ENCODE data around the gene HPDL.
"Not testable (repeated sequence)": the region's sequence is repeated elsewhere in the genome, so short reads cannot be mapped to it uniquely, and the experiment has no call there.

HPDL gene

DNA sequence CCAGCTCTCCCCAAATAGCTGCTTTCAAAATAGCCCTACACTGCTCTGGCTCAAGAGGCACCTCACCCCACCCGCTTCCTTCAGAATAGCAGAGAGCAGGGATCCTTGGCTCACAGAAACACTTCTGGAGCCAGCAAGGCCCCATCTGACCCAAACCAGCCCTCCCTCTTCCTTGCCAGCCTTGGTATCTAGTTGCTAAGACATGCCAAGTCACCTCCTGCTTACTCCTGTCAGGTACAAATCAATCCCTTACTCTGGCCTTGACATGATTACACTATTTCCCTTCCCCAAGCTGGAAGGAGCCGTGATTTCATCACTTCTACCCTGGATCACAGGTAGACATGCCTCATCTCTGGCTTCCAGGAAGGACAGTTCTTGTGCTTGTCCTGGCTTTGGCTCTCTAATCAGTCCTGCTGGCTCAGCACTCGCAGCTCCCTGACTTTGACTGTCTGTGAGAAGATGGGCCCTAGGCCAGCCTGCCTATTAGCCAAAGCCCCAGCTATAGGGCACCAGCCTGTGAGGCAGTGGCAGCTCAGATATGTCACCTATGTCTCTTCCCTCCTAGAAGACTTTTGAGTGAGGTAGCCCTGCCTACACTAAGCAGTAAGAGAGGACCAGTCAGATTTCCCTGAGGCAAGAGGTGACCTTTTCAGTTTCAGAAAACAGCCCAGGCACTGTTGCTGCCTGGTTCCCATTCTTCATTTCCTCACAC lies 22.4 kb downstream of the HPDL start:
- peaks cover 21% of the 10 kb centered on the region for H3K36me3 Mint-ChIP-seq
- H3K9me3 Mint-ChIP-seq = no peaks in the 10 kb centered on the region
- H3K27ac Mint-ChIP-seq = no peak overlapping the region
- H3K4me1 Mint-ChIP-seq = no peaks in the 10 kb centered on the region
- CTCF ChIA-PET = interaction anchor here (1.3 to 4.6 kb wide), 3 partner anchors 10 to 144 kb away, joined by 3 to 20 read pairs (median 8); no protein-coding TSS in a partner anchor
- no peak overlapping the region for H3K4me3 Mint-ChIP-seq
- DNase-seq = no peak
- no peaks in the 10 kb centered on the region for H3K27me3 Mint-ChIP-seq

DNA sequence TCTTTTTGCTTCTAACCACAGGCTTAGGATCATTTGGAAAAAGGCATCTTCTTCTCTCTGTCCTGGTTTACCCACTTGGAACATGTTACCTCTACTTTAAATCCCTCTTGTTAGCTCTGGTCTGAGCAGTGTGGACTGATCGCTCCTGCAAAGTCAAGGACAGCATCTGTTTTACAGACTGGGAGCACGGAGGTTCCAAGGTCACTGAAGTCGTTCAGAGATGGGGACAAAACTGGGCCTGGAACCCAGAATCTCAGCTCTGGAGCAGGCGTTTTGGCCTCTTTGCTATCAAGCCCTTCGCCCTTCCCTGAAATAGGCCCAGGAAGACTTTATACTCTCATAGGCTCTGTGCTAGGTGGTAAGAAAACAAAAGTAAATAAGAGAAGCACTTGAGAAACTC lies 24.8 kb downstream of the HPDL start:
- Mint-ChIP-seq H3K4me3 (no peak overlapping the region), H3K9me3 (no peaks in the 10 kb centered on the region), H3K4me1 (no peaks in the 10 kb centered on the region), H3K36me3 (peaks cover 5% of the 10 kb centered on the region), H3K27me3 (no peaks in the 10 kb centered on the region), H3K27ac (no peak overlapping the region)
- CTCF ChIA-PET = interaction anchor here (2.0 to 4.6 kb wide), 2 partner anchors 7 to 11 kb away, joined by 11 to 20 read pairs; partner anchors contain the start of genes MUTYH and TOE1
- DNase-seq = no peak

DNA sequence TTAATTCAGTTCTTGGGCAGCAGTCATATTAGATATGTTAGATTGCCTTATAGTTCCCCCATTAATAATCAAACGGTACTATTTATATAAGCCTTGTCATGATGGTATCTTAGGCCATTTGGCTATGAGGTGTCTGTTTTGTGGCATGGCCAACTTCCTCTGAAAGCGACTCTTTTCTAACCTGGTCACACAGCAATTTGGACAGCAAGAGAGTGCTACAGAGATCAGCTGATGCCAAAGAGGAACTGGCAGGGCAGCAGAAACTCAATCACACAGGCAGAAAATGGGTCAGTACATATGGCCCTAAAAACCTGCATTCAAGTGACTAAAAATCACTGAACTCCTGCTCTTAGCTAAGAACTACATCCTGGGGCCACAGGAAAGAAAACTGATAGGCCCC lies 27.0 kb downstream of the HPDL start:
- Mint-ChIP-seq H3K4me1 (no peaks in the 10 kb centered on the region), H3K9me3 (no peaks in the 10 kb centered on the region), H3K27ac (no peak overlapping the region), H3K36me3 (no peaks in the 10 kb centered on the region), H3K27me3 (no peaks in the 10 kb centered on the region), H3K4me3 (no peak overlapping the region)
- no peak for DNase-seq
- CTCF ChIA-PET = interaction anchor here (10.1 kb wide), 1 partner anchor 140 kb away, joined by 159 read pairs; the partner anchor contains the start of gene TESK2

DNA sequence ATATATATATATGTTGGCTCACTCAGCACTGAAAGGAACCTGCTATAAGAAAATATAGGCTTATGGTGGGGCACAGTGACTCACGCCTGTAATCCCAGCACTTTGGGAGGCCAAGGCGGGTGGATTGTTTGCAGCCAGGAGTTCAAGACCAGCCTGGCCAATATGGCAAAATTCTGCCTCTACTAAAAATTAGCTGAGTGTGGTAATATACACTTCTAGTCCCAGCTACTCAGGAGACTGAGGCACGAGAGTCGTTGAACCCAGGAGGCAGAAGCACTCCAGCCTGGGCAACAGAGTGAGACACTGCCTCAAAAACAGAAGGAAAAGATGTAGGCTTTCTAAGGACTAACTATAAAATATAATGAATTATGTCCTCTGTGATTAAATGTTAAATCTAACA lies 28.1 kb downstream of the HPDL start:
- H3K9me3 Mint-ChIP-seq = no peaks in the 10 kb centered on the region
- DNase-seq = no peak
- no peaks in the 10 kb centered on the region for H3K36me3 Mint-ChIP-seq
- no peaks in the 10 kb centered on the region for H3K27me3 Mint-ChIP-seq
- no peak overlapping the region for H3K4me3 Mint-ChIP-seq
- H3K4me1 Mint-ChIP-seq = peaks cover 1% of the 10 kb centered on the region
- CTCF ChIA-PET = interaction anchor here (10.1 kb wide), 1 partner anchor 139 kb away, joined by 159 read pairs; the partner anchor contains the start of gene TESK2
- no peak overlapping the region for H3K27ac Mint-ChIP-seq

DNA sequence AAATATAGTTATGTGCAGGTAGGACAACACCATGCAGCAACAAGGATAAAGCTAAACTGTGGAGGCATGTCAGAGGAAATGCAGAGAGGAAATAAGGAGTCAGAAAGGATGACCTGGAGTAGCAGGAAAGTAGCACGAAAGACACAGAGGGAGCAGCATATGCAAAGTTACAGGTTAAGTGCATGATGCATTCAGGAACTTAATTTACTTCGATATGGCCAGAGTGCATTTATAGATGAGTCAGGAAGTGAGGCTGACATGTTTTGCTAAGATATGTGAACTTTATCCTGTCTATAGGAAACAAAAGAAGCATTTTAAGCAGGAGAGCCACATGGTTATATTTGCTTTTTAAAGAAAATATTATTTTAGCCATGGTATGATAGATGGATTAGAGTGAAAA lies 29.0 kb downstream of the HPDL start:
- no peaks in the 10 kb centered on the region for H3K36me3 Mint-ChIP-seq
- peak overlapping the region; percentile 35 for H3K27ac Mint-ChIP-seq
- no peak for DNase-seq
- CTCF ChIA-PET = interaction anchor here (6.4 to 10.1 kb wide), 2 partner anchors 138 to 213 kb away, joined by 40 to 159 read pairs; partner anchors contain the start of gene TESK2
- H3K4me1 Mint-ChIP-seq = peaks cover 5% of the 10 kb centered on the region
- no peaks in the 10 kb centered on the region for H3K9me3 Mint-ChIP-seq
- H3K27me3 Mint-ChIP-seq = no peaks in the 10 kb centered on the region
- no peak overlapping the region for H3K4me3 Mint-ChIP-seq

DNA sequence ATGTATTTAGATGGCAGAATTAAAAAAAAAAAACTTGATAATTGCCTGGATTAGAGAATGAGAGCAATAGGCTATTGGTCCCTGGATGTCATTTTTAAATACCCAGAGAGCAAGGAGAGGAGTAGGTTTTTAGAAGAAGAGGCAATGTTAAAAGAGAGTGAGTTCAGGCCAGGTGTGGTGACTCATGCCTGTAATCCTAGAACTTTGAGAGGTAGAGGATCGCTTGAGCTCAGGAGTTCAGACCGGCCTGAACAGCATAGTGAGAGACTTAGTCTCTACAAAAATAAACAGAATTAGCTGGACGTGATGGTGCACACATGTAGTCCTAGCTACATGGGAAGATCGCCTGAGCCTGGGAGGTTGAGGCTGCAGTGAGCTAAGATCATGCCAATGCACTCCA lies 29.5 kb downstream of the HPDL start:
- H3K27me3 Mint-ChIP-seq = no peaks in the 10 kb centered on the region
- no peak overlapping the region for H3K4me3 Mint-ChIP-seq
- H3K4me1 Mint-ChIP-seq = peaks cover 5% of the 10 kb centered on the region
- CTCF ChIA-PET = interaction anchor here (0.7 to 10.1 kb wide), 3 partner anchors 137 to 222 kb away, joined by 3 to 159 read pairs (median 40); partner anchors contain the start of gene TESK2
- H3K9me3 Mint-ChIP-seq = no peaks in the 10 kb centered on the region
- no peak for DNase-seq
- H3K36me3 Mint-ChIP-seq = no peaks in the 10 kb centered on the region
- H3K27ac Mint-ChIP-seq = no peak overlapping the region

DNA sequence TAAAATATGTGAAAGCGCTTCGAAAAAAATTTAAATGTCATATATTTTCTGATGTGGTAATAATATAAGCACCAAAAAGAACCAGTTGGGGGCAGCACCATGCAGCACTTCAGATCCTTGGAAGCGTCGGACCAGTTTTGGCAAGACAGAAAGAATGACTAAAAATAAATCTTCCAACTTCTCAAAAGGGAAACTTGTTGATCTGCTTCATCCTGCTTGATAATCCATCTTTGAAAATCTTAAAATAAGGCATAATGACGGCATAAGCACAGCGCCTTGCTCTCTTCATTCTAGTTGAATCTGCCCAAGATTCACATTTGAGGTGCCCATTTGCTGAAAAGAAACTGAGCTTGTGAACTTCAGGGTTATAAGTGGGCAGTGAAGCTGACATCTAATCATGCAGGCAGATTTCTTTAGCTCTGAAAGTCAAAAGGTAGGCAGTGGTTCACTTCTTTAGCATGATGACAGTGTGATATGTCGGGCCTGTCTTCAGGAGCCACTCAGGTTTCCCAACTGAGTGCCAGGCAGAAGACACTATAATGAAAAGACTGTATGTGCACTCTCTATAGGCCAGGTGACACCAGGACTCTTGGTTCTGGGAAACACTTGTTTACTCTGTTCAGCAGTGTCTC lies 33.3 kb downstream of the HPDL start:
- Mint-ChIP-seq H3K9me3 (no peaks in the 10 kb centered on the region), H3K27ac (no peak overlapping the region), H3K36me3 (no peaks in the 10 kb centered on the region), H3K27me3 (no peaks in the 10 kb centered on the region), H3K4me1 (peaks cover 5% of the 10 kb centered on the region), H3K4me3 (no peak overlapping the region)
- DNase-seq = peak; percentile 65
- CTCF ChIA-PET = interaction anchor here (0.7 to 10.1 kb wide), 8 partner anchors 11 to 223 kb away, joined by 3 to 159 read pairs (median 4); partner anchors contain the start of genes MMACHC and TESK2

DNA sequence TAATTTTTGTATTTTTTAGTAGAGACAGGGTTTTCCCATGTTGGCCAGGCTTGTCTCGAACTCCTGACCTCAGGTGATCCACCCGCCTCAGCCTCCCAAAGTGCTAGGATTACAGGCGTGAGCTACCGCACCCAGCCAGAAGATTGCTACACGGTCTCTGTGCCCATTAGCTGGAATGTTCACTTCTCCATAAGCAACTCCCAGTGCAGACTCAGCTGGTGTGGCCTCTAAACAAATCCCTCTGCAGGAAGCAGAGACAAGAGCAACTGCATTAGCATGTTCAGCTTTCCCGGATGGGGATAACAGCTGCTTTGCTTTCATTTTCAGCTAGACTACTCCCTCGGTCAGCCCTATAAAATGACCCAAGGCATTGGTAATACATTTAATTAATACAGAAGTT lies 34.3 kb downstream of the HPDL start:
- not testable (repeated sequence) for H3K27me3 Mint-ChIP-seq, DNase-seq, H3K27ac Mint-ChIP-seq, H3K4me1 Mint-ChIP-seq, H3K4me3 Mint-ChIP-seq, H3K36me3 Mint-ChIP-seq, H3K9me3 Mint-ChIP-seq
- CTCF ChIA-PET = interaction anchor here (1.4 to 10.1 kb wide), 6 partner anchors 12 to 222 kb away, joined by 3 to 159 read pairs (median 12); partner anchors contain the start of gene TESK2

DNA sequence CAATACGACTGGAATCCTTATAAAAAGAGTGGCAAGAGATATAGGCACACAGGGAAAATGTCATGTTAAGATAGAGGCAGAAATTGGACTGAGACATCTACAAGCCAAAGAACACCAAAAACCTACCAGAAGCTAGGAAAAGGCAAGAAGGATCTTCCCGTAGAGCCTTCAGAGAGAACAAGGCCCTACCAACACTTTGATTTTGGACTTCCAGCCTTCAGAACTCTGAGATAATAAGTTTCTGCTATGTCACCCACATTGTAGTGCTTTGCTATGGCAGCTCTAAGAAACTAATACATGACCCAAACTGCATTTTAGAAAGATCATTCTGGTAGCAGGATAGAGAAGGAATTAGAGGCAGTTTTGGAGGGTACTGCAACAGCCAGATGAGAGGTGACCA lies 37.6 kb downstream of the HPDL start:
- CTCF ChIA-PET = interaction anchor here (1.9 kb wide), 1 partner anchor 129 kb away, joined by 9 read pairs; no protein-coding TSS in a partner anchor
- H3K27ac Mint-ChIP-seq = no peak overlapping the region
- no peaks in the 10 kb centered on the region for H3K9me3 Mint-ChIP-seq
- no peaks in the 10 kb centered on the region for H3K36me3 Mint-ChIP-seq
- no peaks in the 10 kb centered on the region for H3K27me3 Mint-ChIP-seq
- no peak for DNase-seq
- H3K4me3 Mint-ChIP-seq = no peak overlapping the region
- peaks cover 5% of the 10 kb centered on the region for H3K4me1 Mint-ChIP-seq

DNA sequence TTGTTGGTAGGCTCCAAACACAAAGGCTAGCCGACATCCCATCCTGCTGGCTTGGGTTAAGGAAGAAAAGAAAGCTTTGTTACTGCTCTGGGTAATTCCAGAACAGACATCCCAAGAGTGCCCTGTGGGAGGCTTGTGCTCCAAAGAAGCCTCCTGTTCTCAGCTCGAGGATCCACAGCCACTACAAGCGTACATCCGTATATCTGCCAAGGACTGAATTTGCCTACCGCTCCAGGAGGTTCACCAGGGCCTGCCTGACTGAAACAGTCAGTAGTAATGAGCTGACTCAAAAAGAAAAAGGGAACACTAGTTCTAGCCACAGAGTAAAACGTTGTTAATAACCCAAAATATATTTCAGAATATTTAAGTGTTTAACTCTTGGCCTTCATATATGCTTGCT lies 38.4 kb downstream of the HPDL start:
- CTCF ChIA-PET = interaction anchor here (1.9 kb wide), 1 partner anchor 128 kb away, joined by 9 read pairs; no protein-coding TSS in a partner anchor
- Mint-ChIP-seq H3K36me3 (no peaks in the 10 kb centered on the region), H3K27ac (no peak overlapping the region), H3K4me3 (no peak overlapping the region), H3K4me1 (peaks cover 2% of the 10 kb centered on the region), H3K27me3 (no peaks in the 10 kb centered on the region), H3K9me3 (no peaks in the 10 kb centered on the region)
- DNase-seq = no peak

DNA sequence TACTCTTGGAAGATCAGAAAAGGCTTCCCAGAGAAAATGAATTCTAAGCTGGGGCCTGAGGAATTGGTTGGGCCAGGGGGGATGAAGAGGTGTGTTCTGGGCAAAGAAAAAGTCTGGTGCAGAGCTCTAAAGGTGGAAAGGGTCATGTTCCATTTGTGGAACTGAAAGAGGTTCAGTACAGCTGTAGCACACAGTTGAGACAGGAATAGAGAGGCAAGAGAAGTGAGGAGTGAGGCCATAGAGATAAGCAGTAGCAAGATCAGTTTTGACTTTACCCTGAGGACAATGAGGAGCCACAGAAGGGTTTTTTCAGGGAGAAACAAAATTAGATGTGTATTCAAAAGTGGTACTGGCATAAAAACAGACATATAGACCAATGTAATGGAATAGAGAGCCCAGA lies 43.9 kb downstream of the HPDL start:
- no peaks in the 10 kb centered on the region for H3K27me3 Mint-ChIP-seq
- peaks cover 10% of the 10 kb centered on the region for H3K4me1 Mint-ChIP-seq
- no peak for DNase-seq
- no peaks in the 10 kb centered on the region for H3K36me3 Mint-ChIP-seq
- H3K9me3 Mint-ChIP-seq = no peaks in the 10 kb centered on the region
- H3K27ac Mint-ChIP-seq = no peak overlapping the region
- no peak overlapping the region for H3K4me3 Mint-ChIP-seq
- CTCF ChIA-PET = no interaction called here

DNA sequence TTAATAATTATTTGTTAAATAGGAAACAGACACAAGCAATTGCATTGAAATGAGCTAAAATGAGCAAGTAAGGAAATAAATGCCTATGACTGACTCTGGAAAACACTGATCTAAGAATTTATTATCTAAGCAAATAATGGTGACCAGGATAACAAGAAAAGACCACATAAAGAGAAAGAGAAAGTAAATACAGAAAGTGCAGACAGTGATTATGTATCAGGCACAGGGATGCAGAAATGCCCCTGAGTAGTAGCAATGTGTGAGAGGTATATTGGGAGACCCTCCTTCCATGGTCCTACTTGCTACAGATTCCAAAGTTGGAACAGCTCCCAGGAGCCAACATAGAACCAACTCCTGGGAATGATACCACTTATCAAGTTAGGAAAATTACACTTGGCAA lies 46.9 kb downstream of the HPDL start:
- no peak for DNase-seq
- Mint-ChIP-seq H3K36me3 (no peaks in the 10 kb centered on the region), H3K4me3 (no peak overlapping the region), H3K27ac (no peak overlapping the region), H3K9me3 (no peaks in the 10 kb centered on the region), H3K4me1 (peaks cover 10% of the 10 kb centered on the region), H3K27me3 (no peaks in the 10 kb centered on the region)
- CTCF ChIA-PET = interaction anchor here (0.7 to 1.1 kb wide), 2 partner anchors 74 to 119 kb away, joined by 3 to 4 read pairs; no protein-coding TSS in a partner anchor

DNA sequence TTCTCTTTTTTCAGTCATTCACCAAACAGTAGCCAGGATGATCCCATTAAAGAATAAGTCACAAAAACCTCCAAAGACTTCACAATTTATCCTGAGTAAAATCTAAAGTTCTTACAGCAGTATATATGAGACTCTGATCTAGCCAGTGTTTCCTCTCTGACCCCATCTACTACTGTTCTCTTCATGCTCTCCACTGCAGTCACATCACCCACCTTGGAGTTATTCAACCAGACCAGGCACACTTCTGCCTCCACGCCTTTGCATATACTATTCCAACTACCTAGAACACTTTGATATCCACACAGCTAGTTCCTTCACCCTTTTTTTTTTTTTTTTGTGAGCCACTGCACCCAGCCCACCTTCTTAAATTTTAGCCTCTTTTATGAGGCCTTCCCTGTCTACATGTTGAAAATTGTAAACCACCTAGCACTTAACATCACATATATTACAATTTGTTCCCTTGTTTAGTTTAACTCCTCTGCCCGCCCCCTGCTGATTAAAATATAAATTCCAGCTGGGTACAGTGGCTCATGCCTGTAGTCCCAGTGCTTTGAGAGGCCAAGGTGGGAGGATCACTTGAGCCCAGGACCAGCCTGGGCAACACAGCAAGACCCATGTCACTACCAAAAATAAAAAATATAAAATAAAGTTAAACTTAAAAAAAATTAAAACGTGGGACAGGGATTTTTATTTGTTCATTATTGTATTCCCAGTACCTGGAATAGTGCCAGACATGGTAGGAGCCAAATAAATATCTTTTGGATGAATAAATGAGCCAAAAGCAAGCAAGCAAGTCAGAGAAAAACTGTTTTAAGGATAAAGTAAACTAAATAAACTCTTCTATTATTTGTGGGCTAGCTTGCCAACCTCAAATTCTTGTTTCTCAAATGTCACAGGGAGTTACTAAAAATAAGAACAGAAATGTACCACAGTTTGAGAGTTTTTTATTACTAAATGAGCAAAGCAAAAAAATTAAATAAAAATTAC lies 48.7 kb downstream of the HPDL start:
- Mint-ChIP-seq H3K27me3 (no peaks in the 10 kb centered on the region), H3K27ac (no peak overlapping the region), H3K9me3 (no peaks in the 10 kb centered on the region), H3K4me1 (peaks cover 10% of the 10 kb centered on the region), H3K36me3 (no peaks in the 10 kb centered on the region), H3K4me3 (no peak overlapping the region)
- CTCF ChIA-PET = no interaction called here
- no peak for DNase-seq

DNA sequence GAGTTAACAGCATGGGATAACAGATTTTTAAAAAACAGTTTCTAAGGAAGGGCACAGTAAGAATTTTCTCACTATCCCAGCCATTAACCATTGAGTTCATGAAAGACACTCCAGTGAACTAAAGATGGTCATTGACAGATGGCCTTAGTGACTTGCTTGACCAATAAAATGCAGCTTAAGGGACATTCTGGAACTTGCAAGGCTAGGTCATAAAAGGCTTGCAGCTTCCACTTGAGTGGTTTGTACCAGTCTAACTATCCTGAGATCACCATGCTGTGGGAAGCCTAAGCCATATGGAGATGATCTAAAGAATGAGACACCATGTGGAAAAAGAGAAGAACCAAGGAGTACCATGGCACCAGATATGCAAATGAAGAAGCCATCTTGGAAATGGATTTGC lies 51.5 kb downstream of the HPDL start:
- Mint-ChIP-seq H3K9me3 (no peaks in the 10 kb centered on the region), H3K4me3 (no peak overlapping the region), H3K27me3 (no peaks in the 10 kb centered on the region), H3K36me3 (no peaks in the 10 kb centered on the region), H3K27ac (no peak overlapping the region), H3K4me1 (peaks cover 5% of the 10 kb centered on the region)
- no peak for DNase-seq
- CTCF ChIA-PET = interaction anchor here (1.7 kb wide), 1 partner anchor 18 kb away, joined by 4 read pairs; no protein-coding TSS in a partner anchor

Data from activated naive CD4-positive, alpha-beta T cell treated with anti-CD3 and anti-CD28 coated beads, Interleukin-2, amount 10 ng/mL, durations not matched to agents 7 days and 5 days (primary cell).